Upper lobe of left lung (tissue), 4 donors: ENCODE data around the gene NODAL.

Experiments
- CTCF ChIP-seq, 6 experiments: fragments of 450-650 bp in 4 of 6; fragments of 200-600 bp in 2 of 6; sonication (generic) in 2 of 6; IDR thresholded peaks; one replicate each; pipeline ENCODE4 v1.5.1; 2016 to 2019; ENCODE audit warnings: antibody characterized with exemption in 6 of 6
- EP300 ChIP-seq, 4 donors: sonication (generic); formaldehyde crosslinking; IDR thresholded peaks; one replicate each; pipeline ENCODE4 v1.5.1; 2017; ENCODE audit warnings: antibody characterized with exemption in 4 of 4, control low read depth in 2 of 4
- POLR2A ChIP-seq, 4 donors: fragments of 450-650 bp; IDR thresholded peaks; one replicate each; pipeline ENCODE4 v1.5.1; 2016 to 2017; ENCODE audit warnings: antibody characterized with exemption in 4 of 4, mild to moderate bottlenecking in 2 of 4
- POLR2AphosphoS5 ChIP-seq, 2 donors: sonication (generic); formaldehyde crosslinking; IDR thresholded peaks; one replicate each; pipeline ENCODE4 v1.5.1; 2017; ENCODE audit warnings: antibody characterized with exemption in 2 of 2

- TF ChIP-seq CTCF (IDR thresholded peaks at IDR 0.05), result no peak
- TF ChIP-seq POLR2A (IDR thresholded peaks at IDR 0.05), result no peak
- TF ChIP-seq EP300 (IDR thresholded peaks at IDR 0.05), result no peak
- TF ChIP-seq POLR2AphosphoS5 (IDR thresholded peaks at IDR 0.05), result no peak
Measured at GRCh38 chr10:70396140-70396539, 45.3 kb downstream of the NODAL start.
